HepG2 (cell line): ENCODE results near the gene ZDHHC14. TPM values are rescaled to one million over a fixed set of nuclear protein-coding genes. Genes with fewer than 3 reads are reported as not detected.

Experiments used
- BRD4 ChIP-seq: sonication (generic); formaldehyde crosslinking; IDR thresholded peaks from 2 replicates; pipeline ENCODE4 v1.4.0; 2020; ENCODE audit warnings: missing genetic modification reagents
- CTCF ChIP-seq: sonication (generic); formaldehyde crosslinking; IDR thresholded peaks from 2 replicates; pipeline ENCODE4 v1.5.0; 2020; ENCODE audit warnings: mild to moderate bottlenecking, missing genetic modification reagents, moderate library complexity
- DMAP1 ChIP-seq: IDR thresholded peaks from 2 replicates; pipeline ENCODE4 v1.6.1; 2016
- FOSL1 ChIP-seq: sonication (generic); formaldehyde crosslinking; IDR thresholded peaks from 2 replicates; pipeline ENCODE4 v1.9.0; 2021; ENCODE audit warnings: missing genetic modification reagents, borderline replicate concordance
- GATA4 ChIP-seq: sonication (generic); IDR thresholded peaks from 2 replicates; pipeline ENCODE4 v1.6.1; 2016; ENCODE audit warnings: antibody characterized with exemption, low read depth, borderline replicate concordance
- KDM2A ChIP-seq: sonication (generic); formaldehyde crosslinking; IDR thresholded peaks from 2 replicates; pipeline ENCODE4 v1.4.0; 2020; ENCODE audit warnings: low read depth, missing genetic modification reagents, borderline replicate concordance
- NONO ChIP-seq, 2 experiments: fragments of 450-650 bp in 1 of 2; sonication (generic) in 1 of 2; formaldehyde crosslinking in 1 of 2; IDR thresholded peaks in 1 of 2; conservative IDR thresholded peaks in 1 of 2; 2 replicates each; pipeline versions ENCODE4 v1.6.1 to v1.8.0; 2017 to 2022; ENCODE audit warnings: mild to moderate bottlenecking in 1 of 2, missing genetic modification reagents in 1 of 2, moderate library complexity in 1 of 2
- POGK ChIP-seq: sonication (generic); formaldehyde crosslinking; conservative IDR thresholded peaks from 2 replicates; pipeline ENCODE4 v1.8.0; 2022; ENCODE audit warnings: mild to moderate bottlenecking, moderate library complexity, missing genetic modification reagents
- SALL1 ChIP-seq: sonication (generic); formaldehyde crosslinking; IDR thresholded peaks from 2 replicates; pipeline ENCODE4 v1.8.0; 2022; ENCODE audit warnings: mild to moderate bottlenecking, missing genetic modification reagents
- ZNF180 ChIP-seq: sonication (generic); formaldehyde crosslinking; IDR thresholded peaks from 2 replicates; pipeline ENCODE4 v1.4.0; 2020; ENCODE audit warnings: low read depth, missing genetic modification reagents, borderline replicate concordance
- ZNF75D ChIP-seq: sonication (generic); formaldehyde crosslinking; IDR thresholded peaks from 2 replicates; pipeline ENCODE4 v1.8.1; 2023; ENCODE audit warnings: missing genetic modification reagents, mild to moderate bottlenecking, borderline replicate concordance
- polyA plus RNA-seq, 8 experiments: library from polyadenylated mRNA; depleted of rRNA in 3 of 8; stranded (reverse) in 7 of 8; unstranded in 1 of 8; fragments of >200 nt; fragmentation: Illumina TruSeq in 4 of 8; extraction: Trizol in 4 of 8; gene quantifications; 2 replicates each; pipeline versions ENCODE4 v1.2.1 to v1.2.3, GENCODE V29; 2011 to 2016; ENCODE audit warnings: low read depth in 4 of 8, missing spikeins in 1 of 8, mixed read lengths in 1 of 8; ENCODE audit not compliant: insufficient read depth in 1 of 8
- total RNA-seq, 5 experiments: library from RNA; depleted of rRNA; stranded (reverse); fragments of >200 nt; fragmentation: Illumina TruSeq; extraction: Trizol; gene quantifications; 2 replicates each; pipeline ENCODE4 v1.2.3, GENCODE V29; 2016; ENCODE audit warnings: low read depth in 1 of 5
- TF ChIP-seq, protein P1 (sequence below): sonication (generic); formaldehyde crosslinking; IDR thresholded peaks from 2 replicates; pipeline ENCODE4 v1.5.1; 2020; ENCODE audit warnings: mild to moderate bottlenecking, missing genetic modification reagents, moderate library complexity

ZDHHC14 gene
- total and polyA plus RNA-seq, 2 of the 13 experiments (the other 11 are each of a cell fraction or from before 2014, with no cell fraction given), result 3.7 to 9.5 TPM

DNA sequence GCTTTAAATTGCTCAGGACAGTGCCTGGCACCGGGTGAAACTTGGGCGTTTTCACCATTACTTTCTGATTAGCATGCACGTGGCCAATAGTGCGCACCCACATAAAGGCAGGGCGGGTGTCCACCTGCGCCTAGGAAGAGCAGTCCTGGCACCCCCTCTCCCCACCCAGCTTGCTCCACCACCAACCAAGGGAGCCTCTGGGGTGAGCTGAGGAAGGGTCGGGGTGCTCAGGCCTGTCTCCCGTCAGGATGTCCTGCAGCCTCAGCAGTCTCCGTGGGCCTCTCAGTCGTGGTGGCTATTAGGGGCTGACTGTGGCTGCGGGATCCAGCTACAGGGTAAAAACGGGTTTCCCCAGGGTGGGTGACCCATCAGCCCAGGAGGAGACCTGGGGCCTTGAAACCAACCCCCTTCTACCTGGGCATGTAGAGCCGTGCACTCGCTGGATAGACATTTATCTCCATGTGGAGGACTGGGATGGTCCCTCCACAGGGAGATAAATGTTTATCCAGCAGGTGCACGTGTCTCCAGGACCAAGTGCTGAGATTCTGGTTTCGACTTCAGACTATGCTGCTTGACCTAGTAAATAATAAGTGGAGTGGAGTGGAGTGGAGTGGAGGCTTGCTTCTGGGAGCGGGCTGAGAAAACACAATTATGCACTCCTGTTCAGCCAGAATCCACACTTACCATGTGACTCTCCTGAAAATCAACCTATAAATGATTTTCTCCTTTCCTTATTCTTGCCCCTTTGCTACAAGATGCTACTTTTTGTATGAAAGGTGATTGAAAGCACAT is 91.1 kb downstream of the ZDHHC14 start (continued):
- TF ChIP-seq ZNF180 (CRISPR knock-in tag), result no peak
- no peak for TF ChIP-seq NONO (IDR thresholded peaks at IDR 0.05)
- TF ChIP-seq NONO (CRISPR knock-in tag; conservative IDR thresholded peaks at IDR 0.05), result no peak
- TF ChIP-seq GATA4, result no peak
- no peak for TF ChIP-seq DMAP1 (CRISPR knock-in tag)
- TF ChIP-seq ZNF75D (CRISPR knock-in tag), result no peak
- TF ChIP-seq KDM2A, result no peak
- TF ChIP-seq FOSL1 (CRISPR knock-in tag), result no peak
- TF ChIP-seq, protein P1, sequence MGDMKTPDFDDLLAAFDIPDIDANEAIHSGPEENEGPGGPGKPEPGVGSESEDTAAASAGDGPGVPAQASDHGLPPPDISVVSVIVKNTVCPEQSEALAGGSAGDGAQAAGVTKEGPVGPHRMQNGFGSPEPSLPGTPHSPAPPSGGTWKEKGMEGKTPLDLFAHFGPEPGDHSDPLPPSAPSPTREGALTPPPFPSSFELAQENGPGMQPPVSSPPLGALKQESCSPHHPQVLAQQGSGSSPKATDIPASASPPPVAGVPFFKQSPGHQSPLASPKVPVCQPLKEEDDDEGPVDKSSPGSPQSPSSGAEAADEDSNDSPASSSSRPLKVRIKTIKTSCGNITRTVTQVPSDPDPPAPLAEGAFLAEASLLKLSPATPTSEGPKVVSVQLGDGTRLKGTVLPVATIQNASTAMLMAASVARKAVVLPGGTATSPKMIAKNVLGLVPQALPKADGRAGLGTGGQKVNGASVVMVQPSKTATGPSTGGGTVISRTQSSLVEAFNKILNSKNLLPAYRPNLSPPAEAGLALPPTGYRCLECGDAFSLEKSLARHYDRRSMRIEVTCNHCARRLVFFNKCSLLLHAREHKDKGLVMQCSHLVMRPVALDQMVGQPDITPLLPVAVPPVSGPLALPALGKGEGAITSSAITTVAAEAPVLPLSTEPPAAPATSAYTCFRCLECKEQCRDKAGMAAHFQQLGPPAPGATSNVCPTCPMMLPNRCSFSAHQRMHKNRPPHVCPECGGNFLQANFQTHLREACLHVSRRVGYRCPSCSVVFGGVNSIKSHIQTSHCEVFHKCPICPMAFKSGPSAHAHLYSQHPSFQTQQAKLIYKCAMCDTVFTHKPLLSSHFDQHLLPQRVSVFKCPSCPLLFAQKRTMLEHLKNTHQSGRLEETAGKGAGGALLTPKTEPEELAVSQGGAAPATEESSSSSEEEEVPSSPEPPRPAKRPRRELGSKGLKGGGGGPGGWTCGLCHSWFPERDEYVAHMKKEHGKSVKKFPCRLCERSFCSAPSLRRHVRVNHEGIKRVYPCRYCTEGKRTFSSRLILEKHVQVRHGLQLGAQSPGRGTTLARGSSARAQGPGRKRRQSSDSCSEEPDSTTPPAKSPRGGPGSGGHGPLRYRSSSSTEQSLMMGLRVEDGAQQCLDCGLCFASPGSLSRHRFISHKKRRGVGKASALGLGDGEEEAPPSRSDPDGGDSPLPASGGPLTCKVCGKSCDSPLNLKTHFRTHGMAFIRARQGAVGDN, result no peak
- TF ChIP-seq SALL1 (CRISPR knock-in tag), result no peak
- TF ChIP-seq POGK (CRISPR knock-in tag), result no peak
- TF ChIP-seq BRD4 (CRISPR knock-in tag), result no peak
- TF ChIP-seq CTCF (CRISPR knock-in tag), result no peak
